SK-N-SH treated with all-trans-retinoic acid at 6 μM for 48 hours (cell line): ENCODE results near the gene GTPBP3.

Source experiments
- ATAC-seq: fragments of 200-7000 bp; cut with Tn5 transposase; 3 replicates; pipeline ENCODE4 v1.9.1; 2020; ENCODE audit warnings: mild to moderate bottlenecking, moderate library complexity
- ARNTL ChIP-seq: fragments of 450-650 bp; formaldehyde crosslinking; IDR thresholded peaks from 2 replicates; pipeline ENCODE4 v1.5.0; 2020; ENCODE audit warnings: low read depth, mild to moderate bottlenecking, moderate library complexity, borderline replicate concordance
- BACH2 ChIP-seq: fragments of 250-450 bp; sonication (Bioruptor Pico); IDR thresholded peaks from 2 replicates; pipeline ENCODE4 v1.9.0; 2021; ENCODE audit warnings: mild to moderate bottlenecking, borderline replicate concordance
- CSDC2 ChIP-seq: fragments of 250-450 bp; sonication (Bioruptor Pico); IDR thresholded peaks from 2 replicates; pipeline ENCODE4 v1.5.0; 2020; ENCODE audit warnings: mild to moderate bottlenecking, moderate library complexity
- ESRRG ChIP-seq: fragments of 250-450 bp; sonication (Bioruptor Pico); IDR thresholded peaks from 2 replicates; pipeline ENCODE4 v1.6.1; 2021; ENCODE audit warnings: mild to moderate bottlenecking
- GLIS3 ChIP-seq: fragments of 250-450 bp; sonication (Bioruptor Pico); IDR thresholded peaks from 2 replicates; pipeline ENCODE4 v1.5.0; 2020; ENCODE audit warnings: mild to moderate bottlenecking, moderate library complexity
- ISL1 ChIP-seq: fragments of 250-450 bp; sonication (Bioruptor Pico); IDR thresholded peaks from 2 replicates; pipeline ENCODE4 v2.1.2; 2022; ENCODE audit warnings: mild to moderate bottlenecking, moderate library complexity
- OSR1 ChIP-seq: fragments of 250-450 bp; sonication (Bioruptor Pico); IDR thresholded peaks from 2 replicates; pipeline ENCODE4 v1.8.0; 2022; ENCODE audit warnings: moderate library complexity, mild to moderate bottlenecking, inconsistent platforms
- PPARA ChIP-seq: fragments of 250-450 bp; sonication (Bioruptor Pico); IDR thresholded peaks from 2 replicates; pipeline ENCODE4 v1.5.0; 2020; ENCODE audit warnings: mild to moderate bottlenecking, borderline replicate concordance
- RARB ChIP-seq: fragments of 250-450 bp; sonication (Bioruptor Pico); IDR thresholded peaks from 2 replicates; pipeline ENCODE4 v1.8.0; 2021; ENCODE audit warnings: mild to moderate bottlenecking, moderate library complexity
- SNAI2 ChIP-seq: fragments of 250-450 bp; sonication (Bioruptor Pico); IDR thresholded peaks from 2 replicates; pipeline ENCODE4 v1.5.0; 2020; ENCODE audit warnings: mild to moderate bottlenecking, moderate library complexity
- TCF4 ChIP-seq: fragments of 250-450 bp; sonication (Bioruptor Pico); IDR thresholded peaks from 2 replicates; pipeline ENCODE4 v1.8.0; 2021; ENCODE audit warnings: mild to moderate bottlenecking, moderate library complexity, borderline replicate concordance
- TOX ChIP-seq: fragments of 250-450 bp; sonication (Bioruptor Pico); IDR thresholded peaks from 2 replicates; pipeline ENCODE4 v1.8.0; 2021; ENCODE audit warnings: mild to moderate bottlenecking, moderate library complexity, borderline replicate concordance
- ZC3H10 ChIP-seq: fragments of 250-450 bp; sonication (Bioruptor Pico); IDR thresholded peaks from 2 replicates; pipeline ENCODE4 v1.5.1; 2021; ENCODE audit warnings: mild to moderate bottlenecking, moderate library complexity
- ZFP3 ChIP-seq: fragments of 250-450 bp; sonication (Bioruptor Pico); IDR thresholded peaks from 2 replicates; pipeline ENCODE4 v1.5.0; 2020; ENCODE audit warnings: mild to moderate bottlenecking, moderate library complexity
- ZNF565 ChIP-seq: fragments of 450-650 bp; formaldehyde crosslinking; conservative IDR thresholded peaks from 2 replicates; pipeline ENCODE4 v1.5.0; 2020; ENCODE audit warnings: low read depth, mild to moderate bottlenecking, moderate library complexity
- ZNF70 ChIP-seq: fragments of 450-650 bp; formaldehyde crosslinking; IDR thresholded peaks from 2 replicates; pipeline ENCODE4 v1.5.0; 2020; ENCODE audit warnings: mild to moderate bottlenecking, moderate library complexity
- ZNF8 ChIP-seq: fragments of 450-650 bp; formaldehyde crosslinking; IDR thresholded peaks from 2 replicates; pipeline ENCODE4 v1.5.0; 2020; ENCODE audit warnings: mild to moderate bottlenecking, moderate library complexity
- TF ChIP-seq, protein P1 (sequence below): fragments of 250-450 bp; sonication (Bioruptor Pico); IDR thresholded peaks from 2 replicates; pipeline ENCODE4 v1.8.0; 2020; ENCODE audit warnings: mild to moderate bottlenecking, moderate library complexity, borderline replicate concordance
- TF ChIP-seq, protein P2 (sequence below): fragments of 250-450 bp; sonication (Bioruptor Pico); IDR thresholded peaks from 2 replicates; pipeline ENCODE4 v1.5.1; 2020; ENCODE audit warnings: low read depth, mild to moderate bottlenecking, moderate library complexity
- TF ChIP-seq, protein P3 (sequence below): fragments of 250-450 bp; sonication (Bioruptor Pico); IDR thresholded peaks from 2 replicates; pipeline ENCODE4 v1.5.0; 2020; ENCODE audit warnings: mild to moderate bottlenecking, moderate library complexity

Gene GTPBP3

DNA sequence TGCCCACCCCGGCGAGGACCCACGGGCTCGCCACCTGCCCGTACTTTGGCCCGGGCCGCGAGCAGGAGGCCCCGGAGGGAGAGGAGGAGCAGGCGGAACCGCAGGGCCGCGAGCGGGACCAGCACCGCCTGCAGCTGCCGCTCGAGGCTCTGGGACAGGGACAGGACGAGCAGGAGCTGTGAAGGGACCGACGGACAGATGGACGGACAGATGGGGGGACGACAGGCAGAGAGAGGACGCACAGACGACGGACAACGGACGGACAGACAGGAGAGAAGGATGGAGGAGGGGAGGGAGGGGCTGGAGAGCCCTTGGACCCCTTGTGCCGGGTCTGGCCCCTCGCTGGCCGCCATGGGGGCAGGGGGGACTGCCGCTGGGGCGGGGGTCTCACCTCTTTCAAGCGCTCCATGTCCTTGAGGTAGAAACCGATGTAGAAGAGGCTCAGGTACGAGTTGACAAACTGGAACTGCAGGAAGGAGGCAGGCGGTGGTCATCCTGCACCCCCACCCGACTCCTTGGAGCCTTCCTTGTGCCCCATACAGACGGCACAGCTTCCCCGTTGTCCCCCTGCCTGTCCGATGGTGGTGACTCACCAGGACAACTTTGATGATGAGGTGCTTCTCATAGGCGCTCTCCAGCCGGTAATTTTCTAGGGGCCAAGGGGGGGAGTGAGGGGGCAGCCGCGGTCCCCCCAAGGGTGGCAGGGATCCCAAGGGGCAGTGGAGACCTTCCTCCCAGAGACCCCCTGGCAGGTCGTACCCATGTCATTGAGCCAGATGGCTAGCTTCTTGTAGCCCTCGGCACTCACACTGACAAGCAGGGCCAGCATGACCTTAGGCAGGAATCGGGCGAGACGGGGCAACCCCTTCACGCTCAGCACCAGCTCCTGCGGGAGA, 7.7 kb upstream of the GTPBP3 start:
- TF ChIP-seq ZFP3 (CRISPR knock-in tag) (no peak), CSDC2 (CRISPR knock-in tag) (no peak), ZNF565 (CRISPR knock-in tag) (no peak), GLIS3 (CRISPR knock-in tag) (no peak)
- no peak for ATAC-seq

DNA sequence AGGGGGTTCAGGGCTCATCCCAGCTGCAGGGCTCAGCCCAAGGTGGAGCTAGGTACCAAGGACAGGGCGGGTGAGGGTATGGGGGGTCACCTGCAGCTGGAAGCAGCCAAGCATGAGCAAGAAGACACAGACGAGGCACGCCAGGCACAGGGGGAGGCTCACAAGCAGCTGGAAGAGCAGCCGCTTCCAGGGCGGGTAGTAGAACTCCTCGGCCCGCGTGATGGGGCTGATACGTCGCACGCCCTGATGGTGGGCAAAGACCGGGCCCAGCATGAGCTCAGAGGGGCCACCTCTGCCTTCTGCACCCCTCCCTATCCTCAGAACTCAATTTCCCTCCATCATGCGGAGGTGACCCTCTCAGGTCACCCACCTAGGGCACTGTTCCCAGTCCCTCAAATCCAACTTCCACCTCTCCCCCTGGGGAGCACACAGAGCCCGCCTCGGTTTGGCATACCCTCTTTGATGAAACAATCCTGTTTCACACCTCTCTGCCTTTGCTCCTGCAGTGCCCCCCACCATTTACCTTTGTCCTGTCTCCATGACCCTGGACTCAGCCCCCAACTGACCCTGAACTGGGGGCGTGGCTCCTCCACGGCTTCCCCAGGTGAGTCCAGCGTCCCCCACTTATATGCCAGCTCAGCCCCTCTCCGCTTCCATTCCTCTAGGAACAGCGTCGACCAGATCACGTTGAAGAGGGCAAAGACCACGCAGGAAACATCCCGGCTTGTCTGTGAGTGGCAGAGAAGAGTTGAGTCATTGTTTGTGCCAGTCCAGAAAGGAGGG, 6.9 kb upstream of the GTPBP3 start:
- no peak for TF ChIP-seq ZC3H10
- no peak for TF ChIP-seq ISL1 (CRISPR knock-in tag)
- TF ChIP-seq ZNF70: no peak
- TF ChIP-seq OSR1 (CRISPR knock-in tag): no peak
- TF ChIP-seq GLIS3 (CRISPR knock-in tag): no peak
- TF ChIP-seq TOX (CRISPR knock-in tag): no peak
- no peak for TF ChIP-seq ARNTL (CRISPR knock-in tag)
- no peak for TF ChIP-seq CSDC2 (CRISPR knock-in tag)
- TF ChIP-seq RARB (CRISPR knock-in tag): no peak
- TF ChIP-seq, protein P1, sequence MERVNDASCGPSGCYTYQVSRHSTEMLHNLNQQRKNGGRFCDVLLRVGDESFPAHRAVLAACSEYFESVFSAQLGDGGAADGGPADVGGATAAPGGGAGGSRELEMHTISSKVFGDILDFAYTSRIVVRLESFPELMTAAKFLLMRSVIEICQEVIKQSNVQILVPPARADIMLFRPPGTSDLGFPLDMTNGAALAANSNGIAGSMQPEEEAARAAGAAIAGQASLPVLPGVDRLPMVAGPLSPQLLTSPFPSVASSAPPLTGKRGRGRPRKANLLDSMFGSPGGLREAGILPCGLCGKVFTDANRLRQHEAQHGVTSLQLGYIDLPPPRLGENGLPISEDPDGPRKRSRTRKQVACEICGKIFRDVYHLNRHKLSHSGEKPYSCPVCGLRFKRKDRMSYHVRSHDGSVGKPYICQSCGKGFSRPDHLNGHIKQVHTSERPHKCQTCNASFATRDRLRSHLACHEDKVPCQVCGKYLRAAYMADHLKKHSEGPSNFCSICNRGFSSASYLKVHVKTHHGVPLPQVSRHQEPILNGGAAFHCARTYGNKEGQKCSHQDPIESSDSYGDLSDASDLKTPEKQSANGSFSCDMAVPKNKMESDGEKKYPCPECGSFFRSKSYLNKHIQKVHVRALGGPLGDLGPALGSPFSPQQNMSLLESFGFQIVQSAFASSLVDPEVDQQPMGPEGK (CRISPR knock-in tag): no peak
- TF ChIP-seq PPARA (CRISPR knock-in tag): no peak
- TF ChIP-seq, protein P2, sequence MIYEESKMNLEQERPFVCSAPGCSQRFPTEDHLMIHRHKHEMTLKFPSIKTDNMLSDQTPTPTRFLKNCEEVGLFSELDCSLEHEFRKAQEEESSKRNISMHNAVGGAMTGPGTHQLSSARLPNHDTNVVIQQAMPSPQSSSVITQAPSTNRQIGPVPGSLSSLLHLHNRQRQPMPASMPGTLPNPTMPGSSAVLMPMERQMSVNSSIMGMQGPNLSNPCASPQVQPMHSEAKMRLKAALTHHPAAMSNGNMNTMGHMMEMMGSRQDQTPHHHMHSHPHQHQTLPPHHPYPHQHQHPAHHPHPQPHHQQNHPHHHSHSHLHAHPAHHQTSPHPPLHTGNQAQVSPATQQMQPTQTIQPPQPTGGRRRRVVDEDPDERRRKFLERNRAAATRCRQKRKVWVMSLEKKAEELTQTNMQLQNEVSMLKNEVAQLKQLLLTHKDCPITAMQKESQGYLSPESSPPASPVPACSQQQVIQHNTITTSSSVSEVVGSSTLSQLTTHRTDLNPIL: no peak
- no peak for TF ChIP-seq SNAI2 (CRISPR knock-in tag)
- no peak for ATAC-seq

DNA sequence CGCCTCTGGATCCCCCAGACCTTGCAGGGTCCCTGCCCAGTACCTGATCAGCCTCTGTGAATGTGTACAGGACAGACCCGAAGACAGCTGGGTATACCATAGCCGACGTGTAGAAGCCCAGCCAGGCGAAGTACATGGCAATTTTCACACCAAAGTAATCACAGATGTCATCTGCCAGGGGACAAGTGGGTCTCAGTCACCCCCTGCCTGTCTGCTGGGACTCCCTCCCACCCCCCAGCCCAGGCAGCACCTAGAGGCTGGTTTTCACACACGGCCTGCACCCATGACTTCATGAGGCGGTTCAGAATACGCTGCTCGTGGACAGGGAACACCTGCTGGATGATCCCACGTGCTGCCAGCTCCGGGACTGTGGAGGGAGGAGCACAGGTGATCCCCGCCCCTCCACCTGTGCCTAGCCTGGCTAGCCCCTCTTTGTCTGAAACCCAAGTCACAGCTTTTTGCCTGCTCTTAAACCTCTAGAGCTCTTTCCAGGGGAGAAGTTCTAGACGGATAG, 6.3 kb upstream of the GTPBP3 start:
- no peak for ATAC-seq
- TF ChIP-seq TCF4 (CRISPR knock-in tag) (no peak), ZNF565 (CRISPR knock-in tag) (no peak), ISL1 (CRISPR knock-in tag) (no peak), ESRRG (CRISPR knock-in tag) (no peak), ZNF8 (no peak), TOX (CRISPR knock-in tag) (no peak), GLIS3 (CRISPR knock-in tag) (no peak), OSR1 (CRISPR knock-in tag) (no peak), ZNF70 (no peak), ZFP3 (CRISPR knock-in tag) (no peak), ARNTL (CRISPR knock-in tag) (no peak), CSDC2 (CRISPR knock-in tag) (no peak), BACH2 (no peak)
- TF ChIP-seq, protein P2: no peak
- TF ChIP-seq, protein P3, sequence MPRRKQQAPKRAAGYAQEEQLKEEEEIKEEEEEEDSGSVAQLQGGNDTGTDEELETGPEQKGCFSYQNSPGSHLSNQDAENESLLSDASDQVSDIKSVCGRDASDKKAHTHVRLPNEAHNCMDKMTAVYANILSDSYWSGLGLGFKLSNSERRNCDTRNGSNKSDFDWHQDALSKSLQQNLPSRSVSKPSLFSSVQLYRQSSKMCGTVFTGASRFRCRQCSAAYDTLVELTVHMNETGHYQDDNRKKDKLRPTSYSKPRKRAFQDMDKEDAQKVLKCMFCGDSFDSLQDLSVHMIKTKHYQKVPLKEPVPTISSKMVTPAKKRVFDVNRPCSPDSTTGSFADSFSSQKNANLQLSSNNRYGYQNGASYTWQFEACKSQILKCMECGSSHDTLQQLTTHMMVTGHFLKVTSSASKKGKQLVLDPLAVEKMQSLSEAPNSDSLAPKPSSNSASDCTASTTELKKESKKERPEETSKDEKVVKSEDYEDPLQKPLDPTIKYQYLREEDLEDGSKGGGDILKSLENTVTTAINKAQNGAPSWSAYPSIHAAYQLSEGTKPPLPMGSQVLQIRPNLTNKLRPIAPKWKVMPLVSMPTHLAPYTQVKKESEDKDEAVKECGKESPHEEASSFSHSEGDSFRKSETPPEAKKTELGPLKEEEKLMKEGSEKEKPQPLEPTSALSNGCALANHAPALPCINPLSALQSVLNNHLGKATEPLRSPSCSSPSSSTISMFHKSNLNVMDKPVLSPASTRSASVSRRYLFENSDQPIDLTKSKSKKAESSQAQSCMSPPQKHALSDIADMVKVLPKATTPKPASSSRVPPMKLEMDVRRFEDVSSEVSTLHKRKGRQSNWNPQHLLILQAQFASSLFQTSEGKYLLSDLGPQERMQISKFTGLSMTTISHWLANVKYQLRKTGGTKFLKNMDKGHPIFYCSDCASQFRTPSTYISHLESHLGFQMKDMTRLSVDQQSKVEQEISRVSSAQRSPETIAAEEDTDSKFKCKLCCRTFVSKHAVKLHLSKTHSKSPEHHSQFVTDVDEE (CRISPR knock-in tag): no peak
